HG02973 (cell line): ENCODE data around the gene LAMA1.
"Not testable (repeated sequence)": the region's sequence is repeated elsewhere in the genome, so short reads cannot be mapped to it uniquely, and the experiment has no call there.

Source experiments
- ATAC-seq: cut with Tn5 transposase; IDR thresholded peaks from one replicate; pipeline ENCODE4 v1.9.1; 2021; ENCODE audit warnings: moderate library complexity; ENCODE audit not compliant: unreplicated experiment

LAMA1 gene

GRCh38 chr18:7117390-7118355 is at the start of gene LAMA1:
Gene LAMA1 (minus strand): TSS chr18:7117797. CDS start chr18:7117720, 77 bp downstream.
- ATAC-seq = no peak

GRCh38 chr18:7165846-7166393 is 48.3 kb upstream of the LAMA1 start:
- ATAC-seq = no peak

- no peak for ATAC-seq
Measured at GRCh38 chr18:7164323-7165004, 46.9 kb upstream of the LAMA1 start.

- no peak for ATAC-seq
Measured at GRCh38 chr18:7158216-7158615, 40.6 kb upstream of the LAMA1 start.

DNA sequence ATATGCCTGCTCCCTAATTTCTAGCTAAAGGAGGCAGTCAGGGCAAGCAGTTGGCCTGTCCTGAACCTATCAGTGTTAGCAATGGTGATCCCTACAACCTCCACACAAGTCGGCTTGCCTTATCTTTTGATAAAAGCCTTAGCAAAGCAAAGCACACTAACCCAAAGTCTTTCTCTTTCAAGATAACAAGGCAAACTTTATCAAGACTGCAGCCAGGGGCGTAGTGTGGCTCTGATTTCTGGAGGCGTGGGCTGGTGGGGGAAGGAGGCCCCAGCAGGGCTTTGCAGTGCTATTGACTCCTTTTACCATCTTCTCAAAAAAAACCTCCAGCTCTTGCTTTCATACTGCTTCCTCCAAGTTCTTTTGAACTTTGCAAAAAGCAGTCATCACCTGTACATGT is 40.2 kb upstream of the LAMA1 start:
- no peak for ATAC-seq

DNA sequence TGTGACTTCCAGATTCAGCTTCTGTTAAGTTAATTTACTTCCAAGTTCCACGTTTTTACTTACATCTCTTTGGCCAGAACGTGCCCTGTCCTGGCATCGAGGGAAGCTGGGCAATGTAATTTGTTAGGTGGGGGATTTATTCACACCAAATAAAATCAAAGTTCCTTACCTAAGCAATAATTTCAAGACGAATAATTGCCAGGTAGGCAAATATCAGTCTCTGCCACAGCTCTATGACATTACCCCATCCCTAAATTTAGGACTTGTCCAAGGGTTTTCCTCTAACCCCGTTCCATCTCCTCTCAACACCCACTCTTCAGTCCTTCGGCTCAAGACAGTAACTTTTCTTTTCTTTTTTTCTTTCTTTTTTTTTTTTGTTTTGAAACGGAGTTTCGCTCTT is 38.3 kb upstream of the LAMA1 start:
- no peak for ATAC-seq

- ATAC-seq = no peak
Measured at GRCh38 chr18:7155092-7155491, 37.5 kb upstream of the LAMA1 start.

DNA sequence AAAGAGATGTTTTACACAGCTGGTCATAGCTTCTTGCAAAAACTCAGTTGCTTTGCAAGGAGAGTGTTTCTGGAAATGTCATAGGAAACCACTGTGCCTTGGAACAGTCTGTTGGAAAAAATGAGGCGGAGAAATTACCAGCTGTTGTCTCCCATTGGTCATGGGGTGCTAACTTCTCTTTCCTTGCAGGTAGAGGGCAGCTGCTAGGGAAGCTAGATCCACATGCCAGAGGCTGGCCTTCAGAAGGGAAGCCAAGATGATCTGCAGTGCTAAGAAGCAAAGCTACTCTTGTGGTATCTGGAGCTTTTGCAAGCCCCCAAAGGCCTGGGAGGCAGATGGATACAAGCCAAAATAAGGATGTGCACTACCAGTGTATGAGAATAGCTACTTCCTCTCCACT is 34.8 kb upstream of the LAMA1 start:
- no peak for ATAC-seq

- ATAC-seq = no peak
Measured at GRCh38 chr18:7147399-7147798, 29.8 kb upstream of the LAMA1 start.

- ATAC-seq = no peak
Measured at GRCh38 chr18:7146067-7146466, 28.5 kb upstream of the LAMA1 start.

GRCh38 chr18:7144921-7145320 is 27.3 kb upstream of the LAMA1 start:
- ATAC-seq = not testable (repeated sequence)

DNA sequence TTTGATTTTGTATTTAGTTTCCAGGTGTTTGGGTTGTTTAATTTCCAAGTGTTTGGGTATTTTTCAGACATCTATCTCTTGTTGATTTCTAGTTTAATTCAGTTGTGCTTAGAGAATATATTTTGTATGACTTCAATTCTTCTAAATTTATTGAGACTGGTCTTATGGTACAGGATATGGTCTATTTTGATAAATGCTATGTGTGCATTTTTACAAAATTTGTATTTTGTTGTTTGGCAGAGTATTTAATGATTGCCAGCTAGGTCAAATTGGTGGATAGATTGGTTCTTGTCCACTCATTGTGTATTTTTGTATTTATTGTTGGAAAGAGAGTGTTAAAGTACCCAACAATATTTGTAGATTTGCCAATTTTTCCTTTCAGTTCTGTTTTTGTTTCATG is 23.7 kb upstream of the LAMA1 start:
- ATAC-seq = no peak

- ATAC-seq = no peak
Measured at GRCh38 chr18:7139409-7139808, 21.8 kb upstream of the LAMA1 start.

DNA sequence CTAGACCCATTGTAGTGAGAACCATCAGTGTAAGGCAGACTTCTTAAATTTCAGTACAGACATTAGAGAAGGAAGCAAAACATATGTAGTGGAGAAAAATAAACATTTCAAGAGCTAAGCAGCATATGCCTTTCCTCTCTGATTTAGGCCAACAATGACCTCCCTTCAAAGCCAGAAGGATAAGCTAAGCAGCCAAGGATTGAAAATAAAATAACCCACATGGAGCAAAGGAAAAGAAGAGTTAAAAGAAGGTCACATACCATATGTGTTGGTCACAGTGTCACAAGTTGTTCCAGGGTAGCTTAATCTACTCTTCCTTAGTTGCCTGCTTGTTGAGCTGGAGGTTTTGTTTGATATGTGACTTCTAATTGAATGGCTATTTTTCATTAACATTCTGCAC is 15.6 kb upstream of the LAMA1 start:
- no peak for ATAC-seq

DNA sequence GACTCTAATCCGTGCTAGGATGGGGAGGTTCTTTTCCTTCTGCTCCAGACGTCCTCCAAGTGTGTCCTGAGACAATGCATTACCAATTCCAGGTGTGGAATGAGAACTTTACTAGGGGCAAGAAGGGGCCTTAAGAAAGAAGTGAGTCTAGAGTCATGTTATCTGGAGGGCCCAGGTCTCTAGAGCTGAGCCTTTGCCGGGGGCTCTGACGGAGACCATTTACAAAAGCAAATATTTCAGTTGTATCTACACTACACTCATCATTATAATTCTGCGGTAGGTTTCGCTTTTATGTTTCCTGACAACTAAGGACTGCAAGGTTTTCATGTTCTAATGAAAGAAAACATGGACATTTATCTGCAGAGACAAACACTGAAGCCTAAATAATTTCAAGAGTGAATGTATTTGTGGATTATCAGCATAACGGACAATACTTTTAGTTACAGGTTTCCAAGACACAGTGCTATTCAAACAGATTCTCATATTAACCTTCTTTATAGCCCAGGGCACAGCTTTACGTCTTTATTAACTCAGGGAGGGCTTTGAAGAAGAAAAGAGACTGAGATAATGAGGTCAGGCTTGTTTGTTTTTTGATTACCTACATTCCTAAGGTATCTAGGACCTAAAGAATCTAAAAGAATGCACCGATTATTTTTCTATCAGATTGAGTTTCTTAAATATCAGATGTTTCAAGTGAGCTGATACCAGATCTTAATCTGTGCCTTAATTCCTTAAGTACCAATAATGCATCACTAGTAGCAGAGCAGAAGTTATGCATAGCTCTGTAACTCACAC is 15.0 kb upstream of the LAMA1 start:
- no peak for ATAC-seq

DNA sequence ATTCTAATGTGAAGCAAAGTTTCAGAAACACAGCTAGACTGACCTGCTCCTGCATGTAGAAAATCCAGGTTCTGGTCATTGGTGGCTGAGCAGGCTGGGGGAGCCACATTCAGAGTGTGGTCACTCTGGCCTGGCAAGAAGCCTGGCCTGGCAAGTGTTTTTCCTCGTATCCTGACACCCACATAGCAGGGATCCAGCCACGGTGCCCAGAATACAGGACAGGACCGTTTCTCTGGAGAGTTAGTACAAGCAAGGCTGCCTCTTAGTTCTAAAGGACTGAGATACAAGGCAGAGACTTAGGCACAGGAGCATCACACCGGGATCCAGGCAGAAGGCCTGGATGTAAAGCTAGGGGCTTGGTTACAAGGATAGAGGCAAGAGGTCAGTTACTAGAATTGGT is 4.8 kb upstream of the LAMA1 start:
- no peak for ATAC-seq

GRCh38 chr18:7116792-7117389 is 706 bp downstream of the LAMA1 start:
- no peak for ATAC-seq

GRCh38 chr18:7116001-7116730 is 1.4 kb downstream of the LAMA1 start:
- ATAC-seq = no peak

GRCh38 chr18:7112936-7113335 is 4.7 kb downstream of the LAMA1 start:
- no peak for ATAC-seq

- no peak for ATAC-seq
Measured at GRCh38 chr18:7111134-7111533, 6.5 kb downstream of the LAMA1 start.
